RWPE1 (cell line): ENCODE measurements around the gene TSEN2.
A peak's percentile ranks its signal among the peaks of the same experiment; 100 is the strongest.

Source experiments
- CTCF ChIA-PET: fragments of 350-600 bp; sonication (Branson Sonifier 250); formaldehyde crosslinking; extraction: SDS; loops from one replicate; lab custom pipeline; 2021; lab: Yijun Ruan, JAX
- POLR2A ChIA-PET: fragments of 400-600 bp; formaldehyde crosslinking; extraction: SDS; loops from one replicate; lab custom pipeline; 2020; ENCODE audit warnings: antibody characterized with exemption; ENCODE audit not compliant: low non-redundant PET; lab: Yijun Ruan, JAX
- DNase-seq: peaks from one replicate; pipeline ENCODE4 v3.0.0; 2012; ENCODE audit warnings: low spot score
- H3K27ac ChIP-seq: fragments of 450-650 bp; 2 replicates; pipeline ENCODE4 v1.5.1; 2017
- TF ChIP-seq, protein P1 (sequence below): fragments of 450-650 bp; conservative IDR thresholded peaks from 2 replicates; pipeline ENCODE4 v1.5.1; 2017; ENCODE audit warnings: low read depth, mild to moderate bottlenecking

The TSEN2 gene

GRCh38 chr3:12571986-12572385 is 87.7 kb downstream of the TSEN2 start:
- DNase-seq: no peak
- CTCF ChIA-PET: no interaction called here
- no peak overlapping the region for H3K27ac ChIP-seq
- POLR2A ChIA-PET: no interaction called here
- TF ChIP-seq, protein P1, sequence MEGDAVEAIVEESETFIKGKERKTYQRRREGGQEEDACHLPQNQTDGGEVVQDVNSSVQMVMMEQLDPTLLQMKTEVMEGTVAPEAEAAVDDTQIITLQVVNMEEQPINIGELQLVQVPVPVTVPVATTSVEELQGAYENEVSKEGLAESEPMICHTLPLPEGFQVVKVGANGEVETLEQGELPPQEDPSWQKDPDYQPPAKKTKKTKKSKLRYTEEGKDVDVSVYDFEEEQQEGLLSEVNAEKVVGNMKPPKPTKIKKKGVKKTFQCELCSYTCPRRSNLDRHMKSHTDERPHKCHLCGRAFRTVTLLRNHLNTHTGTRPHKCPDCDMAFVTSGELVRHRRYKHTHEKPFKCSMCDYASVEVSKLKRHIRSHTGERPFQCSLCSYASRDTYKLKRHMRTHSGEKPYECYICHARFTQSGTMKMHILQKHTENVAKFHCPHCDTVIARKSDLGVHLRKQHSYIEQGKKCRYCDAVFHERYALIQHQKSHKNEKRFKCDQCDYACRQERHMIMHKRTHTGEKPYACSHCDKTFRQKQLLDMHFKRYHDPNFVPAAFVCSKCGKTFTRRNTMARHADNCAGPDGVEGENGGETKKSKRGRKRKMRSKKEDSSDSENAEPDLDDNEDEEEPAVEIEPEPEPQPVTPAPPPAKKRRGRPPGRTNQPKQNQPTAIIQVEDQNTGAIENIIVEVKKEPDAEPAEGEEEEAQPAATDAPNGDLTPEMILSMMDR: no peak

DNA sequence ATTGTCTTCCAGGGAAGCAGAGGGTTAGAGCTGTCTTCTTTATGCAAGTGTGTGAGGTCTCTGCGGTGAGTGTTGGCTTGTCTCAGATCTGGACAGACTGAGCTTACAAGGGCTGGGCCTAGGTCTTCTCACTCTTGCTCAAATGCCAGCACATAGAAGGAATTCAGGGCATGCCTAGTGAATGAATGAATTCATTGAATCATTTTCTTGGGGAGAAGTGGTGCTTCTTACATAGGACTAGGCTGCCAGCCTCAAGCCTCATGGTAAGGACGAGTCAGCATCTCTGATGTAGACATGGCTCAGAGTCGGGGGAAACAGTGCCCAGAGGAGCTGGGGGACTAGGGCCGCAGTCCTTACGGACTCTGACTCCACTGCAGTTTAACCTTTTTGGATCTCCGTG is 89.9 kb downstream of the TSEN2 start:
- 0 out of 2 replicates have a peak overlapping the region, but pooled peaks have one; percentile 23 for H3K27ac ChIP-seq
- no peak for DNase-seq
- ChIA-PET CTCF (interaction anchor here (0.5 kb wide), 1 partner anchor 912 kb away, joined by 4 read pairs; no protein-coding TSS in a partner anchor), POLR2A (no interaction called here)
- TF ChIP-seq, protein P1: no peak

- DNase-seq: no peak
- 0 out of 2 replicates have a peak overlapping the region, but pooled peaks have one; percentile 23 for H3K27ac ChIP-seq
- ChIA-PET POLR2A (no interaction called here), CTCF (no interaction called here)
- TF ChIP-seq, protein P1: no peak
Measured at GRCh38 chr3:12574661-12575060, 90.4 kb downstream of the TSEN2 start.

DNA sequence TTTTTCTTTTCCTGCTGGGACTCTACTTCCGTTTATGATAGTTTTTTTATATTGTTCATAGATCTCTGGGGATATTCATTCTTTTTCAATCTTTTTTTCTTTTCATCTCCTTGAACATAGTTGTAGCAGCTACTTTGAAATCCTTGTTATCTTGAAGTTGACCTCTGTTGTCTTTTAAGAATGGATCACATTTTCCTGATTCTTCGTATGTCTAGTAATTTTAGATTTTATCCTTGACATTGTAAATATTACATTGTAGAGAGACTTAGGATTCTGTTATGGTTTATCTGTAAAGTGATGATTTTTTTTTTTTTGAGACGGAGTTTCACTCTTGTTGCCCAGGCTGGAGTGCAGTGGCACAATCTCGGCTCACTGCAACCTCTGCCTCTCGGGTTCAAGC is 93.1 kb downstream of the TSEN2 start:
- ChIA-PET CTCF (interaction anchor here (0.7 kb wide), 1 partner anchor 38 kb away, joined by 3 read pairs; no protein-coding TSS in a partner anchor), POLR2A (no interaction called here)
- no peak overlapping the region for H3K27ac ChIP-seq
- no peak for DNase-seq
- TF ChIP-seq, protein P1: no peak

DNA sequence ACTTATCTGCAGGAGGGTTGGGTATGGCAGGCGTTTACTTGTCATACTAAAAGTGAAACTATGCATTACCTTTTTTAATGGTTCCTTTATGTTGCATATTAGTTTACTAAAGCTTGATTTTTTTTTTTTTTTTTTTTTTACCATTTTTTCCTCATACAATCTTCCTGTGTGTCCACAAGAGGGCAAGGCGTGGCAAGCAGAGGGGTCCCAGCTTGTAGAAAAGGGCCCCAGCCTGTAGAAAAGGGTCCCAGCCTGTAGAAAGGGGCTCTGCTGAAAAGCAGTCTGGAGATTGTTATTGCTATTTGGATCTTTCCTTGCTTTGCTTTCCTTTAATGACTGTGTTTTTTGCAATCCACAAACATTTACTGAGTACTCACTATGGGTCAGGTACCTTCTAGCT is 94.5 kb downstream of the TSEN2 start:
- TF ChIP-seq, protein P1: no peak
- ChIA-PET POLR2A (interaction anchor here (0.7 kb wide), 1 partner anchor 14 kb away, joined by 9 read pairs; no protein-coding TSS in a partner anchor), CTCF (interaction anchor here (0.7 kb wide), 3 partner anchors 10 to 407 kb away, joined by 3 to 4 read pairs (median 3); no protein-coding TSS in a partner anchor)
- no peak overlapping the region for H3K27ac ChIP-seq
- no peak for DNase-seq

DNA sequence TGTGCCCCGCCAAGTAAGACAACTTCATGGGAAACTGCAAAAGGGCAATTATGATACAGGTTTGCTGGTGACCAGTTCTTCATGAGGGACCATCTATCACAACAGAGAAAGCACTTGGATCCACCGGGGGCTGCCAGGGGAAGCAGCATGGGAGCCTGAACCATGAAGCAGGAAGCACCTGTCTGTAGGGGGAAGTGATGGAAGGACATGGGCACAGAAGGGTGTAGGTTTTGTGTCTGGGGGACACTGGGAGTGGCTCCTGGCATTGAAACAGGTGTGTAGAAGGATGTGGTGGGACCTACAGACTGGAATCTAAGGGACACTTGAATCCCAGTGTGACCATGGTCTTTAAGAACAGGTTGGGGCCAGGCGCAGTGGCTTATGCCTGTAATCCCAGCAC is 95.2 kb downstream of the TSEN2 start:
- peak overlapping the region; percentile 27 for H3K27ac ChIP-seq
- ChIA-PET CTCF (interaction anchor here (0.6 to 0.7 kb wide), 3 partner anchors 11 to 406 kb away, joined by 3 to 4 read pairs (median 3); no protein-coding TSS in a partner anchor), POLR2A (no interaction called here)
- TF ChIP-seq, protein P1: no peak
- DNase-seq: no peak
